Heart right ventricle (tissue), 16 donors: ENCODE results near the gene TRIM59. TPM values are rescaled to one million over a fixed set of nuclear protein-coding genes. Genes with fewer than 3 reads are reported as not detected.

Source experiments
- ATAC-seq, 8 donors: fragments of 200-7000 bp; cut with Tn5 transposase; one replicate each; pipeline ENCODE4 v1.9.1; 2020; ENCODE audit warnings: mild to moderate bottlenecking in 8 of 8, moderate library complexity in 8 of 8, moderate number of reproducible peaks in 1 of 8
- DNase-seq, 2 donors: peaks; one replicate each; pipeline ENCODE4 v3.0.0-alpha.2; 2020
- H3K27ac ChIP-seq, 10 donors: fragments of 200-600 bp; sonication (generic) in 2 of 10; one replicate each; pipeline versions ENCODE4 v1.5.0 to v1.8.0; 2020 to 2022; ENCODE audit warnings: mild to moderate bottlenecking in 3 of 10
- H3K27me3 ChIP-seq, 7 donors: fragments of 200-600 bp; one replicate each; pipeline ENCODE4 v1.8.0; 2021 to 2022; ENCODE audit warnings: mild to moderate bottlenecking in 2 of 7
- H3K36me3 ChIP-seq, 9 donors: fragments of 200-600 bp; sonication (generic) in 1 of 9; one replicate each; pipeline versions ENCODE4 v1.5.0 to v1.8.0; 2020 to 2022; ENCODE audit warnings: mild to moderate bottlenecking in 2 of 9
- H3K4me1 ChIP-seq, 9 donors: fragments of 200-600 bp; sonication (generic) in 1 of 9; one replicate each; pipeline versions ENCODE4 v1.5.0 to v1.8.0; 2020 to 2022; ENCODE audit warnings: mild to moderate bottlenecking in 4 of 9
- H3K4me3 ChIP-seq, 10 donors: fragments of 200-600 bp; sonication (generic) in 2 of 10; one replicate each; pipeline versions ENCODE4 v1.5.0 to v1.8.0; 2020 to 2022; ENCODE audit warnings: mild to moderate bottlenecking in 7 of 10, moderate library complexity in 2 of 10
- H3K9me3 ChIP-seq, 11 donors: fragments of 200-600 bp in 10 of 11; sonication (generic) in 2 of 11; one replicate each; pipeline versions ENCODE4 v1.5.0 to v1.8.0; 2013 to 2022; ENCODE audit warnings: mild to moderate bottlenecking in 2 of 11, control low read depth in 1 of 11, moderate library complexity in 1 of 11
- WGBS, 2 donors: extraction: QIAGEN DNeasy Blood & Tissue Kit; methylation state at CpG; one replicate each; pipeline ENCODE4 v1.1.7; 2013; ENCODE audit warnings: inconsistent platforms in 1 of 2; 5-methylcytosine and 5-hydroxymethylcytosine counted together
- intact Hi-C, 10 donors: fragments of 100-400 bp; cut with DNase I; formaldehyde crosslinking; loops; one replicate each; pipeline versions ENCODE4 v1.11.1 to v1.14.2; 2022
- polyA plus RNA-seq, 2 donors: library from polyadenylated mRNA; stranded (reverse); fragments of 200-250 nt; gene quantifications; one replicate each; pipeline ENCODE4 v1.2.3, GENCODE V29; 2013
- total RNA-seq, 10 donors: library from RNA; stranded (reverse); fragmentation: NEBNext Ultra II Directional in 3 of 10; extraction: Animal tissue kit (Norgen Biotek cat#: 25700) in 3 of 10; gene quantifications; one replicate each; pipeline versions ENCODE4 v1.2.1 to v1.2.4, GENCODE V29; 2021 to 2023
- TF ChIP-seq, protein P1 (sequence below), 9 donors: fragments of 200-600 bp; sonication (generic) in 2 of 9; IDR thresholded peaks; one replicate each; pipeline versions ENCODE4 v1.5.0 to v1.8.0; 2021 to 2022; ENCODE audit warnings: antibody characterized with exemption in 9 of 9, mild to moderate bottlenecking in 5 of 9, moderate library complexity in 1 of 9
- donor health status: Arrhythmogenic right ventricular cardiomyopathy.
- donor health status: ischemic (EF 13 %, LVEDD 7.1; RV severe dilation, severe dysfunction).
- donor health status: healthy with polysubstance abuse.
- donor health status: DM: no; HTN: yes; CAD: no.
- donor health status: DM: no; HTN: no; CAD: no.
- donor health status: ischemic (EF 25% LVEDD 6.9; RV normal size, moderate dysfunction).
- donor health status: ischemic (EF 25% LVEDD 5.7; RV mildly dilated, moderate dysfunction).
- donor health status: healthy.
- donor health status: DM: yes; HTN: yes; CAD: no.
- donor health status: Ischemic cardiomyopathy.
- donor health status: ischemic (EF 35%, LVEDD 5.7; RV mildly dilated, moderate dysfunction).
- donor health status: nonischemic (EF 11% LVEDD 7.7; RV severe dilation, severe dysfunction).
- donor health status: DM: yes; HTN: yes; CAD: no.
- donor health status: PGD.
- donor health status: ischemic (EF 29% LVEDD 5.4; RV normal size, mild dysfunction).
- donor health status: nonischemic (EF 23%, LVEDD 6.1; RV moderate dilation, normal function).

TRIM59 gene
- total and polyA plus RNA-seq, 12 donors = 0.10 to 2.8 (median 0.32) TPM; not detected in 1

DNA sequence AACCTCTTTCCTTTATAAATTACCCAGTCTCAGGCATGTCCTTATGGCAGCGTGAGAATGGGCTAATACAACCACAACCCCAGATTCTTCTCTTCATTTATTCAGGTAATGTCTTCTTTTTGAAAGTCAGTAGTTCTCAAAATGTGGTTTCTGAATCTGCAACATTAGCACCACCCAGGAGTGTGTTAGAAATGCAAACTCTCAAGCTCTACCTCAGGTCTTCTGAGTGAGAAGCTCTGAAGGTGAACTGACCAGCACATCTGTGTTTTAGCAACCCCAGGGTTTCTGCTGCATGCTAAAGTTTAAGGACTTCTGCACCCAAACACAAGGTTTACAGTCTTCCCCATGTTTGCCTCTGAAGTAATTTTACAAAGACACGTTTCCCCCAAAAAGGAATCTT is 22.3 kb upstream of the TRIM59 start:
- no peak overlapping the region for H3K27ac ChIP-seq
- no peaks in the 10 kb centered on the region for H3K4me1 ChIP-seq
- H3K4me3 ChIP-seq = no peak overlapping the region
- ATAC-seq (no peak), DNase-seq (no peak)
- peaks cover 0 to 23% (median 0%) of the 10 kb centered on the region in 11 donors for H3K9me3 ChIP-seq
- H3K27me3 ChIP-seq = peaks cover 0 to 11% (median 0%) of the 10 kb centered on the region in 7 donors
- WGBS, 2 donors = 77 to 87% methylated on average over 2 of the region's 2 CpGs
- TF ChIP-seq, protein P1, sequence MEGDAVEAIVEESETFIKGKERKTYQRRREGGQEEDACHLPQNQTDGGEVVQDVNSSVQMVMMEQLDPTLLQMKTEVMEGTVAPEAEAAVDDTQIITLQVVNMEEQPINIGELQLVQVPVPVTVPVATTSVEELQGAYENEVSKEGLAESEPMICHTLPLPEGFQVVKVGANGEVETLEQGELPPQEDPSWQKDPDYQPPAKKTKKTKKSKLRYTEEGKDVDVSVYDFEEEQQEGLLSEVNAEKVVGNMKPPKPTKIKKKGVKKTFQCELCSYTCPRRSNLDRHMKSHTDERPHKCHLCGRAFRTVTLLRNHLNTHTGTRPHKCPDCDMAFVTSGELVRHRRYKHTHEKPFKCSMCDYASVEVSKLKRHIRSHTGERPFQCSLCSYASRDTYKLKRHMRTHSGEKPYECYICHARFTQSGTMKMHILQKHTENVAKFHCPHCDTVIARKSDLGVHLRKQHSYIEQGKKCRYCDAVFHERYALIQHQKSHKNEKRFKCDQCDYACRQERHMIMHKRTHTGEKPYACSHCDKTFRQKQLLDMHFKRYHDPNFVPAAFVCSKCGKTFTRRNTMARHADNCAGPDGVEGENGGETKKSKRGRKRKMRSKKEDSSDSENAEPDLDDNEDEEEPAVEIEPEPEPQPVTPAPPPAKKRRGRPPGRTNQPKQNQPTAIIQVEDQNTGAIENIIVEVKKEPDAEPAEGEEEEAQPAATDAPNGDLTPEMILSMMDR (IDR thresholded peaks at IDR 0.05) = no peak
- no peaks in the 10 kb centered on the region for H3K36me3 ChIP-seq
- intact Hi-C loops = no loop called here

DNA sequence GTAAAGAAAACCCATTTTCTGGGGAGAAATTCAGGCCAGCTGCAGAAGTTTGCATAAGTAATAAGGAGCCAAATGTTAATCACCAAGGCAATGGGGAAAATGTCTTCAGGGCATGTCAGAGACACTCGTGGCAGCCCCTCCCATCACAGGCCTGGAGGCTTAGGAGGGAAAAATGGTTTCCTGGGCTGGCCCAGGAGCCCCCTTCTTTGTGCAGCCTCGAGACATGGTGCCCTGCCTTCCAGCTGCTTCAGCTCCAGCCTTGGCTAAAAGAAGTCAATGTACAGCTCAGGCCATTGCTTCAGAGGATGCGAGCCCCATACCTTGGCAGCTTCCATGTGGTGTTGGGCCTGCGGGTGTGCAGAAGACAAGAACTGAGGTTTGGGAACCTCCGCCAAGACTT is 20.6 kb upstream of the TRIM59 start:
- 88 to 90% methylated on average over 5 of the region's 5 CpGs for WGBS, 2 donors
- Histone ChIP-seq H3K27ac (no peak overlapping the region), H3K9me3 (peaks cover 0 to 23% (median 0%) of the 10 kb centered on the region in 11 donors), H3K36me3 (no peaks in the 10 kb centered on the region), H3K4me1 (no peaks in the 10 kb centered on the region), H3K27me3 (peaks cover 0 to 8% (median 0%) of the 10 kb centered on the region in 7 donors), H3K4me3 (no peak overlapping the region)
- intact Hi-C loops = no loop called here
- no peak for ATAC-seq
- TF ChIP-seq, protein P1 (IDR thresholded peaks at IDR 0.05) = no peak
- DNase-seq = no peak

DNA sequence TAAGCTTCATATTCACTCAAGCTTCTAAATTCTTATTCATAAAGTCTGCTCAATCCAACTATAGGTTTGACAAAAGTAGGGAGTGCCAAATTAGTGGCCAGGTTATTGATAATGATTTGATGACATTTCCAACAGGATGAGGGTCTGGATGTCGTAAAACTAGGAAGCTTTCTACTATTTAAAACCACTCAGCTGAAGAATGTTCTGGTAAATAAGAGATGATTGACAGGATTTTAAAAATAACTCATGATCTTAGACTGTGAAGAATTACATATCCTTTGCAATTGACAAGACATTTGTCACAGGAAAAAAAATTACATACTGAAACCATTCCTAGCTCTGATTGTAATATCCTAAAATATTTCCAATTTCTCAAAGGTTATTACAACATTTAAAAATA is 15.4 kb upstream of the TRIM59 start:
- TF ChIP-seq, protein P1 (IDR thresholded peaks at IDR 0.05) = no peak
- DNase-seq = no peak
- intact Hi-C loops = no loop called here
- H3K27me3 ChIP-seq = peaks cover 0 to 7% (median 0%) of the 10 kb centered on the region in 7 donors
- H3K4me1 ChIP-seq = no peaks in the 10 kb centered on the region
- peaks cover 0 to 4% (median 0%) of the 10 kb centered on the region in 11 donors for H3K9me3 ChIP-seq
- H3K27ac ChIP-seq = no peak overlapping the region
- no peaks in the 10 kb centered on the region for H3K36me3 ChIP-seq
- no peak for ATAC-seq
- 38 to 45% methylated on average over 1 of the region's 1 CpG for WGBS, 2 donors
- no peak overlapping the region for H3K4me3 ChIP-seq

DNA sequence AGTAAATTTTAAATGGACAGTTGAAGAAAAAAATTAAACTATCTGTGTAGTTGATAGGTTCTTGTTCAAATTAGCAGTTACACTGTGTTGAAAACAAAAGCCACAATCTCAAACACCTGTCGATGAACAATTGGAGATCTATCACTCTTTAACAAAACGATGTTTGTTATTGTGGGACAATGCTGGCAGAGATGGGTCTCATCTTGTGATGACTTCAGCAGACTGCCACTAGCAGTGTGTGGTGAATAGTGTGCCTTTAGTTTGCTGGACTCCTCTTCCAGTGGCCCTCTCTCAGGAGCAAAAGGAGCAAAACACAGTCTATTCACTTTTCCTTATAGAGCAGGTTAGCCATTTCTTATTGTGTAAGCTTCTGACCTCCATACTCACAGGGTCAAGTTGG is 14.7 kb upstream of the TRIM59 start:
- 90 to 94% methylated on average over 2 of the region's 2 CpGs for WGBS, 2 donors

More for the DNA sequence above, 14.7 kb upstream of the TRIM59 start:
- intact Hi-C loops = no loop called here
- Histone ChIP-seq H3K27me3 (peaks cover 0 to 7% (median 0%) of the 10 kb centered on the region in 7 donors), H3K36me3 (no peaks in the 10 kb centered on the region), H3K4me1 (no peaks in the 10 kb centered on the region), H3K27ac (no peak overlapping the region), H3K9me3 (no peaks in the 10 kb centered on the region), H3K4me3 (no peak overlapping the region)
- ATAC-seq = no peak
- no peak for DNase-seq
- TF ChIP-seq, protein P1 (IDR thresholded peaks at IDR 0.05) = no peak
